Trophoblast cell (in vitro differentiated cells and primary cell): ENCODE results near the gene PLCG1.

Source experiments
- DNase-seq, 2 donors: peaks; one replicate each; pipeline ENCODE4 v3.0.0-alpha.2; 2016
- H2AFZ ChIP-seq: 2 replicates; pipeline ENCODE4 v1.6.1; 2013; ENCODE audit warnings: low read length, moderate library complexity, mild to moderate bottlenecking; ENCODE audit not compliant: insufficient read depth, poor library complexity
- H2AK5ac ChIP-seq: 2 replicates; pipeline ENCODE4 v1.6.1; 2013; ENCODE audit warnings: mild to moderate bottlenecking, low read length
- H2BK120ac ChIP-seq: 2 replicates; pipeline ENCODE4 v1.6.1; 2013; ENCODE audit warnings: low read length, mild to moderate bottlenecking, moderate library complexity; ENCODE audit not compliant: insufficient read depth, poor library complexity
- H2BK12ac ChIP-seq: 2 replicates; pipeline ENCODE4 v1.6.1; 2013; ENCODE audit warnings: mild to moderate bottlenecking, low read length, moderate library complexity
- H2BK5ac ChIP-seq: 2 replicates; pipeline ENCODE4 v1.6.1; 2013; ENCODE audit warnings: low read length, low read depth, moderate library complexity, mild to moderate bottlenecking; ENCODE audit not compliant: poor library complexity
- H3K14ac ChIP-seq: 2 replicates; pipeline ENCODE4 v1.6.1; 2013; ENCODE audit warnings: mild to moderate bottlenecking, low read length
- H3K18ac ChIP-seq: 2 replicates; pipeline ENCODE4 v1.6.1; 2013; ENCODE audit warnings: mild to moderate bottlenecking, low read length
- H3K23ac ChIP-seq: 2 replicates; pipeline ENCODE4 v1.6.1; 2013; ENCODE audit warnings: low read length
- H3K27ac ChIP-seq: 2 replicates; pipeline ENCODE4 v1.5.1; 2013; ENCODE audit warnings: low read depth, mild to moderate bottlenecking, inconsistent platforms, low read length, moderate library complexity
- H3K27me3 ChIP-seq: 2 replicates; pipeline ENCODE4 v1.6.1; 2013; ENCODE audit warnings: inconsistent platforms, mild to moderate bottlenecking, low read length, moderate library complexity; ENCODE audit not compliant: insufficient read depth
- H3K36me3 ChIP-seq, 2 experiments: 1 replicate in 1 of 2; 2 replicates in 1 of 2; pipeline ENCODE4 v1.6.1; 2013; ENCODE audit warnings: low read length in 2 of 2, mild to moderate bottlenecking in 2 of 2, moderate library complexity in 1 of 2; ENCODE audit not compliant: insufficient read depth in 2 of 2, control insufficient read depth in 1 of 2
- H3K4ac ChIP-seq: 2 replicates; pipeline ENCODE4 v1.6.1; 2013; ENCODE audit warnings: low read depth, mild to moderate bottlenecking, low read length, moderate library complexity
- H3K4me1 ChIP-seq, 2 experiments: 1 replicate in 1 of 2; 2 replicates in 1 of 2; pipeline ENCODE4 v1.6.1; 2013; ENCODE audit warnings: low read length in 2 of 2, mild to moderate bottlenecking in 2 of 2, moderate library complexity in 1 of 2; ENCODE audit not compliant: insufficient read depth in 2 of 2, control insufficient read depth in 1 of 2
- H3K4me2 ChIP-seq: 2 replicates; pipeline ENCODE4 v1.6.1; 2013; ENCODE audit warnings: inconsistent platforms, mild to moderate bottlenecking, low read length, moderate library complexity
- H3K4me3 ChIP-seq: 2 replicates; pipeline ENCODE4 v1.5.1; 2013; ENCODE audit warnings: mild to moderate bottlenecking, low read depth, low read length, inconsistent platforms
- H3K79me1 ChIP-seq: one replicate; pipeline ENCODE4 v1.6.1; 2013; ENCODE audit warnings: low read length
- H3K79me2 ChIP-seq: 2 replicates; pipeline ENCODE4 v1.6.1; 2013; ENCODE audit warnings: low read length, mild to moderate bottlenecking; ENCODE audit not compliant: control insufficient read depth, insufficient read depth, poor library complexity
- H3K9ac ChIP-seq: 2 replicates; pipeline ENCODE4 v1.6.1; 2013; ENCODE audit warnings: mild to moderate bottlenecking, low read length
- H3K9me3 ChIP-seq: 2 replicates; pipeline ENCODE4 v1.6.1; 2013; ENCODE audit warnings: low read depth, mild to moderate bottlenecking, control low read depth, inconsistent platforms, low read length; ENCODE audit not compliant: insufficient read depth
- H4K12ac ChIP-seq: 2 replicates; pipeline ENCODE4 v1.6.1; 2013; ENCODE audit warnings: low read depth, mild to moderate bottlenecking, low read length, moderate library complexity
- H4K8ac ChIP-seq: 2 replicates; pipeline ENCODE4 v1.6.1; 2013; ENCODE audit warnings: low read depth, mild to moderate bottlenecking, low read length, moderate library complexity
- H4K91ac ChIP-seq: one replicate; pipeline ENCODE4 v1.6.1; 2013; ENCODE audit warnings: low read depth, mild to moderate bottlenecking, low read length, moderate library complexity
- WGBS: extraction: QIAGEN DNeasy Blood & Tissue Kit; methylation state at CpG from one replicate; pipeline ENCODE4 v1.1.7; 2013; ENCODE audit warnings: missing lambda C conversion rate; ENCODE audit not compliant: insufficient read length, insufficient coverage; ENCODE audit errors: extremely low coverage; 5-methylcytosine and 5-hydroxymethylcytosine counted together

The PLCG1 gene

DNA sequence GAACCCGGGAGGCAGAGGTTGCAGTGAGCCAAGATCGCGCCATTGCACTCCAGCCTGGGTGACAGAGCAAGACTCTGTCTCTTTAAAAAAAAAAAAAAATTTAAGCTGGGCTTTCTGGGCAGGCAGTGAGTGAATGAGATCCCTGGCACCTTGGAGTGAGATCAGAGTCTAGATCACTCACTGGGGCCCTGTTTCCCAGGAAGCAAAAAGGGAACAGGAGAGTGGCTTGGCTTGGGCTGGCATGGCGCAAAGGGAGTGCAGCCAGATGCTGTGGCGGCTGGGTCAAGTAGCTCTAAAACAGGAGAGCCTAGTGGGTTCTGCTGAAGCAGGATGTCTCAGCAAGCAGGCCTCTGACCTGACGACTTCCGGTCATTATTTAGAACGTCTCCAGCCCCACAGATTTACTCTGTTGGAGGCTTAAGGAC lies 10.4 kb downstream of the PLCG1 start:
- Histone ChIP-seq H3K23ac (no peak overlapping the region), H3K4me2 (no peak overlapping the region), H3K79me2 (peaks cover 39% of the 10 kb centered on the region), H2AK5ac (no peak overlapping the region), H3K79me1 (no peaks in the 10 kb centered on the region), H2AFZ (no peak overlapping the region), H4K91ac (no peak overlapping the region), H2BK12ac (no peak overlapping the region), H3K9me3 (peaks cover 2% of the 10 kb centered on the region), H3K18ac (no peak overlapping the region), H3K27me3 (no peaks in the 10 kb centered on the region), H2BK120ac (no peak overlapping the region), H3K4me3 (no peak overlapping the region), H4K8ac (no peak overlapping the region), H3K14ac (no peak overlapping the region), H3K36me3 (peaks cover 12% of the 10 kb centered on the region in 2 experiments), H4K12ac (no peak overlapping the region), H3K27ac (no peak overlapping the region), H2BK5ac (no peak overlapping the region), H3K4me1 (peaks cover 16 to 24% of the 10 kb centered on the region in 2 experiments), H3K4ac (peak overlapping the region; percentile 52), H3K9ac (no peak overlapping the region)
- WGBS: no CpG with 5 or more reads among the region's 8 CpGs
- no peak for DNase-seq

DNA sequence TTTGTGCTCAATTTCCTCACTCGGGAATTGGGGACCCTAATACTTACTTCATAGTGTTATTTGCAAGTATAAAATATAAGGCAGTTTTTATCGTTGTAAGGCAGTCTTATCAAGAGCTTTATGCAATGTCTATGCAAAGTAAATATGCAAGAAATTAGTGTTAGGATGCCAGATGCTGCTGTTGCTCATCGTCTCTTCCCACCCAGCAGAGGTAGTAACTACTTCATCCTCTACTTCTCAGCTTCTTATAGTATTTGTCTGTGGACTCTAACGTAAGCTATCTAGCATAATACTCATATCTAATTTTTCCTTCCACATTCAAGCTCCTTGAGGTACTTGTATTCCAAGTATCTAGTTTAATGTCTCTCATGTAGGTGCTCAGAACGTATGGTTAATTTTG lies 11.6 kb downstream of the PLCG1 start:
- H3K4ac ChIP-seq: no peak overlapping the region
- no peak overlapping the region for H2BK12ac ChIP-seq
- H2AFZ ChIP-seq: no peak overlapping the region
- H2AK5ac ChIP-seq: no peak overlapping the region
- no peak overlapping the region for H3K9ac ChIP-seq
- no CpG with 5 or more reads among the region's 5 CpGs for WGBS
- H2BK5ac ChIP-seq: no peak overlapping the region
- H4K91ac ChIP-seq: no peak overlapping the region
- H4K12ac ChIP-seq: no peak overlapping the region
- peaks cover 2% of the 10 kb centered on the region for H3K9me3 ChIP-seq
- H3K23ac ChIP-seq: no peak overlapping the region
- H3K14ac ChIP-seq: no peak overlapping the region
- no peak for DNase-seq
- no peak overlapping the region for H2BK120ac ChIP-seq
- peaks cover 15 to 23% of the 10 kb centered on the region in 2 experiments for H3K4me1 ChIP-seq
- no peak overlapping the region for H3K4me2 ChIP-seq
- no peaks in the 10 kb centered on the region for H3K79me1 ChIP-seq
- no peak overlapping the region for H3K4me3 ChIP-seq
- H4K8ac ChIP-seq: no peak overlapping the region
- peaks cover 12% of the 10 kb centered on the region in 2 experiments for H3K36me3 ChIP-seq
- peaks cover 35% of the 10 kb centered on the region for H3K79me2 ChIP-seq
- no peak overlapping the region for H3K18ac ChIP-seq
- H3K27ac ChIP-seq: no peak overlapping the region
- H3K27me3 ChIP-seq: no peaks in the 10 kb centered on the region

DNA sequence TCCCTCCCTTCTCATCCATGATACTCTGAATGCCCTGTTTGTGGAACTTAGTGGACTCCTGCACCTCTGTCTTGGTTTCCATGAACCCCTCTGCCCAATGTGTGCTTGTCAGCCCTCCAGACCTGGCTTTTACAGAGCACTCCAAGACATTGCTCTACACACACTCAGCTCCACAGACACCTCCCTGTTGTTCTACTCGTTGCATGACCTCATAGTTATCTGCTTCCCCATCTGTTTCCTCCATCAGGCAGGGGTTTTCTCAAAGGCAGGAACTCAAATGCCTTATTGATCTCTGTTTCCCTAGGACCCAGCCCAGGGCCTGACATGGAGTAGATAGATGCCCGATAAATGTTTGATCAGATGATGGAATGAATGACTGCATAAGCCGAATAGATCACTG lies 13.3 kb downstream of the PLCG1 start:
- Histone ChIP-seq H2BK5ac (no peak overlapping the region), H3K18ac (no peak overlapping the region), H3K9me3 (peaks cover 2% of the 10 kb centered on the region), H3K23ac (no peak overlapping the region), H3K14ac (no peak overlapping the region), H3K79me1 (no peaks in the 10 kb centered on the region), H3K27ac (no peak overlapping the region), H3K79me2 (peaks cover 34% of the 10 kb centered on the region), H2BK12ac (no peak overlapping the region), H2AFZ (no peak overlapping the region), H4K91ac (no peak overlapping the region), H3K4me2 (no peak overlapping the region), H3K4ac (peak overlapping the region; percentile 71), H2AK5ac (no peak overlapping the region), H3K36me3 (peaks cover 6 to 9% of the 10 kb centered on the region in 2 experiments), H2BK120ac (no peak overlapping the region), H4K8ac (no peak overlapping the region), H3K4me3 (no peak overlapping the region), H3K9ac (no peak overlapping the region), H4K12ac (no peak overlapping the region), H3K27me3 (no peaks in the 10 kb centered on the region), H3K4me1 (peaks cover 20 to 29% of the 10 kb centered on the region in 2 experiments)
- DNase-seq: no peak
- no CpG with 5 or more reads among the region's 3 CpGs for WGBS

DNA sequence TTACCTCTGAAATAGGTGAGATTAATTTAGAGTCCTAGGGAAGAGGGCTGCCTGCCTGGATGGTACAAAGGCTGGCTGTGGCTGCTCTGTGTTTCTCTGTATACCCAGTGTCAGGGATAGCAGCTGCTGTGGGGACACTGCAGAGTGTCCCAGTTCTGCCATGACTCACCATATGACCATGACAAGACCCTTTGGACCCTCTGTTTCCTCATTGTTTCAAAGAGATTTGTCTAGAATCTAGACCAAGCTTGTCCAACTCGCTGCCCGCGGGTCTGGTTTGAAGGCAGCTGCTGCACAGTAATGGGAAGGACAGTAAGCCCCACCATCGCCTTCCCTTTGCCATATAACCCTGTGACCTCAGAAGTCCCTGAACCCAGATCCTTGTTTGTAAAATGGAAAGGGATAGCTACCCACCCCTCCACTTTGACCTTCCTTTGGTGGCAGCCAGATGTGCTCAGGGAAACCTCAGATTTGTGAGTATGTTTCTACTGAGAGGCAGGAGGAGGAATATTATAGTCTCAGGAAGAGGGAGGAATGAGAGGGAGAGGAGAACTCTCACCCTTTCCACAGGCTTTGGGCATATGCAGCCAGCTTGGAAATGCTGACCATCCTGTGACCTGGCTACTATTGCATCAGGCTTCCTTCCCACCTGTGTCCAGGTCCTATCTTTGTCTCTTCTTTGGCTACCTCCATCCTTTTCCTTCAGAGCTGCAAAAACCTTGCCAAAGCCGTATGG lies 14.0 kb downstream of the PLCG1 start:
- H3K9ac ChIP-seq: no peak overlapping the region
- no peak overlapping the region for H2AFZ ChIP-seq
- H3K9me3 ChIP-seq: peaks cover 2% of the 10 kb centered on the region
- DNase-seq: peak in 1 of 2 donors; percentile 35
- H3K79me2 ChIP-seq: peaks cover 29% of the 10 kb centered on the region
- H3K27me3 ChIP-seq: no peaks in the 10 kb centered on the region
- peaks cover 4 to 5% of the 10 kb centered on the region in 2 experiments for H3K36me3 ChIP-seq
- WGBS: no CpG with 5 or more reads among the region's 5 CpGs
- H3K14ac ChIP-seq: no peak overlapping the region
- H3K4me1 ChIP-seq: peaks cover 20 to 33% of the 10 kb centered on the region in 2 experiments
- no peak overlapping the region for H2BK120ac ChIP-seq
- H4K91ac ChIP-seq: no peak overlapping the region
- peak overlapping the region; percentile 71 for H3K4ac ChIP-seq
- no peak overlapping the region for H3K27ac ChIP-seq
- no peak overlapping the region for H4K12ac ChIP-seq
- no peaks in the 10 kb centered on the region for H3K79me1 ChIP-seq
- H2BK12ac ChIP-seq: no peak overlapping the region
- no peak overlapping the region for H3K18ac ChIP-seq
- H3K23ac ChIP-seq: no peak overlapping the region
- H2BK5ac ChIP-seq: no peak overlapping the region
- H2AK5ac ChIP-seq: no peak overlapping the region
- H4K8ac ChIP-seq: no peak overlapping the region
- H3K4me2 ChIP-seq: no peak overlapping the region
- no peak overlapping the region for H3K4me3 ChIP-seq
